IPS-NIHi11 (cell line): ENCODE data around the gene OTUD3.
"Not testable (repeated sequence)": the region's sequence is repeated elsewhere in the genome, so short reads cannot be mapped to it uniquely, and the experiment has no call there.

Experiments
- DNase-seq: peaks from one replicate; pipeline ENCODE4 v3.0.0; 2012; ENCODE audit warnings: mixed read lengths, low spot score

OTUD3 gene

GRCh38 chr1:19920132-19920710, 38.0 kb downstream of the OTUD3 start:
- DNase-seq, result no peak

- DNase-seq, result no peak
These were observed 39.1 kb downstream of the OTUD3 start for GRCh38 chr1:19921310-19921709.

GRCh38 chr1:19922015-19922688, 40.0 kb downstream of the OTUD3 start:
- DNase-seq, result no peak

- no peak for DNase-seq
These were observed 41.1 kb downstream of the OTUD3 start, which contains the start of gene PLA2G2E for GRCh38 chr1:19923137-19923952. Gene PLA2G2E, minus strand, starts transcription at chr1:19923617. Its CDS starts 58 bp downstream, at chr1:19923559.

GRCh38 chr1:19923953-19924346, 41.8 kb downstream of the OTUD3 start:
- no peak for DNase-seq

- DNase-seq, result no peak
These were observed 43.3 kb downstream of the OTUD3 start for GRCh38 chr1:19925342-19926070.

- no peak for DNase-seq
These were observed 44.3 kb downstream of the OTUD3 start for GRCh38 chr1:19926296-19927129.

- DNase-seq, result not testable (repeated sequence)
These were observed 44.9 kb downstream of the OTUD3 start for GRCh38 chr1:19927130-19927421.

- no peak for DNase-seq
These were observed 50.7 kb downstream of the OTUD3 start for GRCh38 chr1:19932866-19933265.

GRCh38 chr1:19934336-19934735, 52.1 kb downstream of the OTUD3 start:
- DNase-seq, result no peak

- DNase-seq, result no peak
These were observed 54.0 kb downstream of the OTUD3 start for GRCh38 chr1:19936061-19936750.

- no peak for DNase-seq
These were observed 56.3 kb downstream of the OTUD3 start for GRCh38 chr1:19938472-19938871.

GRCh38 chr1:19940486-19941205, 58.5 kb downstream of the OTUD3 start:
- DNase-seq, result no peak

- no peak for DNase-seq
These were observed 59.0 kb downstream of the OTUD3 start for GRCh38 chr1:19941206-19941568.

GRCh38 chr1:19942088-19942487, 59.9 kb downstream of the OTUD3 start:
- no peak for DNase-seq

- no peak for DNase-seq
These were observed 60.5 kb downstream of the OTUD3 start for GRCh38 chr1:19942657-19943056.

- DNase-seq, result no peak
These were observed 63.7 kb downstream of the OTUD3 start for GRCh38 chr1:19945914-19946313.

GRCh38 chr1:19946331-19946751, 64.1 kb downstream of the OTUD3 start:
- no peak for DNase-seq

GRCh38 chr1:19946971-19947370, 64.8 kb downstream of the OTUD3 start:
- no peak for DNase-seq

- no peak for DNase-seq
These were observed 66.8 kb downstream of the OTUD3 start for GRCh38 chr1:19949016-19949415.
